HG03196 (cell line): Measurements from ENCODE around the gene ADCY9.
"Not testable (repeated sequence)": the region's sequence is repeated elsewhere in the genome, so short reads cannot be mapped to it uniquely, and the experiment has no call there.

Experiments
- ATAC-seq: cut with Tn5 transposase; IDR thresholded peaks from one replicate; pipeline ENCODE4 v1.9.1; 2021; ENCODE audit not compliant: unreplicated experiment

ADCY9 gene

GRCh38 chr16:3934491-3935181 is 181.6 kb downstream of the ADCY9 start:
- ATAC-seq = no peak

GRCh38 chr16:3927147-3927546 is 189.1 kb downstream of the ADCY9 start:
- ATAC-seq = not testable (repeated sequence)

- no peak for ATAC-seq
These were observed 191.5 kb downstream of the ADCY9 start for GRCh38 chr16:3924763-3925162.

GRCh38 chr16:3922241-3922640 is 194.0 kb downstream of the ADCY9 start:
- ATAC-seq = no peak

- no peak for ATAC-seq
These were observed 196.0 kb downstream of the ADCY9 start for GRCh38 chr16:3920206-3920605.

- ATAC-seq = no peak
These were observed 196.8 kb downstream of the ADCY9 start for GRCh38 chr16:3919413-3919812.

GRCh38 chr16:3915426-3916260 is 200.6 kb downstream of the ADCY9 start:
- ATAC-seq = no peak

- ATAC-seq = no peak
These were observed 203.3 kb downstream of the ADCY9 start for GRCh38 chr16:3912897-3913296.
